SK-N-SH (cell line): ENCODE measurements around the gene PLEKHM1. TPM values are rescaled to one million over a fixed set of nuclear protein-coding genes. Genes with fewer than 3 reads are reported as not detected.

Experiments used
- CTCF ChIA-PET: fragments of 300-600, 350-600 bp; formaldehyde crosslinking; extraction: SDS; loops from one replicate; lab custom pipeline; 2021; lab: Yijun Ruan, JAX
- POLR2A ChIA-PET: fragments of 350-600 bp; sonication (Branson Sonifier 250); formaldehyde crosslinking; extraction: SDS; loops from one replicate; lab custom pipeline; 2020; ENCODE audit warnings: antibody characterized with exemption, inconsistent platforms; lab: Yijun Ruan, JAX
- DNase-seq: peaks from one replicate; pipeline ENCODE4 v3.0.0; 2012
- H2AFZ ChIP-seq: fragments of 200-600 bp; sonication (generic); 2 replicates; pipeline ENCODE4 v1.8.1; 2016; ENCODE audit warnings: antibody characterized with exemption, mild to moderate bottlenecking, low read depth
- H3F3A ChIP-seq: fragments of 200-600 bp; sonication (generic); replicated peaks from 2 replicates; pipeline ENCODE3; 2016; ENCODE audit warnings: antibody characterized with exemption, mild to moderate bottlenecking; ENCODE audit not compliant: insufficient read depth
- H3K27ac ChIP-seq, 2 experiments: fragments of 200-500 bp in 1 of 2; fragments of 200-600 bp in 1 of 2; sonication (Bioruptor generic) in 1 of 2; sonication (generic), shearing (Covaris generic) in 1 of 2; 2 replicates each; pipeline versions ENCODE4 v1.5.1 to v1.6.1; 2014 to 2016; ENCODE audit warnings: low read depth in 2 of 2, inconsistent platforms in 1 of 2, low read length in 1 of 2, mild to moderate bottlenecking in 1 of 2, mixed read lengths in 1 of 2
- H3K27me3 ChIP-seq: fragments of 200-600 bp; sonication (generic), shearing (Covaris generic); 2 replicates; pipeline ENCODE4 v1.6.1; 2016; ENCODE audit warnings: mixed run types; ENCODE audit not compliant: insufficient read depth
- H3K36me3 ChIP-seq, 2 experiments: fragments of 200-500 bp in 1 of 2; fragments of 200-600 bp in 1 of 2; sonication (Bioruptor generic) in 1 of 2; sonication (generic) in 1 of 2; replicated peaks in 1 of 2; 2 replicates each; pipeline versions ENCODE3 to v1.5.1; 2014 to 2016; ENCODE audit warnings: low read length in 1 of 2, mild to moderate bottlenecking in 1 of 2; ENCODE audit not compliant: insufficient read depth in 2 of 2, control insufficient read depth in 1 of 2
- H3K4me1 ChIP-seq, 2 experiments: fragments of 200-500 bp in 1 of 2; fragments of 200-600 bp in 1 of 2; sonication (Bioruptor generic) in 1 of 2; sonication (generic), shearing (Covaris generic) in 1 of 2; 2 replicates each; pipeline versions ENCODE4 v1.5.1 to v1.6.1; 2014 to 2016; ENCODE audit warnings: low read depth in 1 of 2, low read length in 1 of 2, mixed run types in 1 of 2; ENCODE audit not compliant: insufficient read depth in 2 of 2, control insufficient read depth in 1 of 2
- H3K4me2 ChIP-seq: fragments of 200-600 bp; sonication (generic), shearing (Covaris generic); 2 replicates; pipeline ENCODE4 v1.6.1; 2017; ENCODE audit warnings: mixed run types
- H3K4me3 ChIP-seq, 2 experiments: fragments of 200-500 bp in 1 of 2; fragments of 200-600 bp in 1 of 2; sonication (Bioruptor generic) in 1 of 2; sonication (generic), shearing (Covaris generic) in 1 of 2; 2 replicates each; pipeline versions ENCODE4 v1.5.1 to v1.8.1; 2014 to 2016; ENCODE audit warnings: low read depth in 2 of 2, inconsistent platforms in 1 of 2, low read length in 1 of 2, mild to moderate bottlenecking in 1 of 2, mixed read lengths in 1 of 2, moderate library complexity in 1 of 2
- H3K79me2 ChIP-seq: fragments of 200-600 bp; sonication (generic); 2 replicates; pipeline ENCODE4 v1.8.1; 2017; ENCODE audit warnings: mild to moderate bottlenecking; ENCODE audit not compliant: insufficient read depth
- H3K9ac ChIP-seq: fragments of 200-600 bp; sonication (generic); 2 replicates; pipeline ENCODE4 v1.6.1; 2017; ENCODE audit warnings: mixed run types
- H3K9me2 ChIP-seq: fragments of 200-600 bp; sonication (generic); 2 replicates; pipeline ENCODE4 v1.6.1; 2017; ENCODE audit warnings: mixed run types
- H3K9me3 ChIP-seq: fragments of 200-600 bp; sonication (generic); 2 replicates; pipeline ENCODE4 v1.6.1; 2017; ENCODE audit warnings: mixed run types, mild to moderate bottlenecking, moderate library complexity
- H4K20me1 ChIP-seq: fragments of 200-600 bp; sonication (generic); 2 replicates; pipeline ENCODE4 v1.6.1; 2017; ENCODE audit warnings: mild to moderate bottlenecking, mixed run types; ENCODE audit not compliant: insufficient read depth
- FOXJ3 ChIP-seq: sonication (generic); formaldehyde crosslinking; IDR thresholded peaks from 2 replicates; pipeline ENCODE4 v1.5.1; 2020; ENCODE audit warnings: mild to moderate bottlenecking, missing genetic modification reagents
- FOXM1 ChIP-seq: IDR thresholded peaks from 2 replicates; pipeline ENCODE4 v1.4.0; 2012; ENCODE audit warnings: low read depth, mild to moderate bottlenecking
- MEF2A ChIP-seq: IDR thresholded peaks from 2 replicates; pipeline ENCODE4 v1.4.0; 2012; ENCODE audit warnings: low read depth, borderline replicate concordance
- RAD21 ChIP-seq: IDR thresholded peaks from 2 replicates; pipeline ENCODE4 v1.6.1; 2012; ENCODE audit warnings: mild to moderate bottlenecking, low read length
- RXRA ChIP-seq: IDR thresholded peaks from 2 replicates; pipeline ENCODE4 v1.4.0; 2012; ENCODE audit warnings: low read depth, mild to moderate bottlenecking, borderline replicate concordance
- TAF1 ChIP-seq: IDR thresholded peaks from 2 replicates; pipeline ENCODE4 v1.6.1; 2012; ENCODE audit warnings: low read depth, mild to moderate bottlenecking, low read length, moderate library complexity, borderline replicate concordance
- TCF12 ChIP-seq: IDR thresholded peaks from 2 replicates; pipeline ENCODE4 v1.4.0; 2012
- TEAD4 ChIP-seq: IDR thresholded peaks from 2 replicates; pipeline ENCODE4 v1.4.0; 2012; ENCODE audit warnings: mild to moderate bottlenecking, borderline replicate concordance; ENCODE audit not compliant: insufficient read depth
- USF1 ChIP-seq: IDR thresholded peaks from 2 replicates; pipeline ENCODE4 v1.4.0; 2012; ENCODE audit warnings: low read depth, borderline replicate concordance
- USF2 ChIP-seq: fragments of 150-350 bp; IDR thresholded peaks from 2 replicates; pipeline ENCODE4 v1.6.1; 2017; ENCODE audit warnings: antibody characterized with exemption, low read length, low read depth, borderline replicate concordance
- YY1 ChIP-seq: IDR thresholded peaks from 2 replicates; pipeline ENCODE4 v1.4.0; 2012; ENCODE audit warnings: low read depth, mild to moderate bottlenecking
- ZBTB33 ChIP-seq: IDR thresholded peaks from 2 replicates; pipeline ENCODE4 v1.4.0; 2012; ENCODE audit warnings: low read depth, borderline replicate concordance
- WGBS: methylation state at CpG from one replicate; pipeline ENCODE4 v1.1.6; 2017; ENCODE audit warnings: low lambda C conversion rate; 5-methylcytosine and 5-hydroxymethylcytosine counted together
- polyA plus RNA-seq, 3 experiments: library from polyadenylated mRNA; depleted of rRNA; stranded (reverse); fragments of >200 nt; gene quantifications; 2 replicates each; pipeline ENCODE4 v1.2.3, GENCODE V29; 2012
- TF ChIP-seq, protein P1 (sequence below): IDR thresholded peaks from 2 replicates; pipeline ENCODE4 v1.6.1; 2012; ENCODE audit warnings: mild to moderate bottlenecking, low read depth, low read length, moderate library complexity

PLEKHM1 gene
- polyA plus RNA-seq, 1 of the 3 experiments (the other 2 are of a cell fraction), result 12.3 TPM

DNA sequence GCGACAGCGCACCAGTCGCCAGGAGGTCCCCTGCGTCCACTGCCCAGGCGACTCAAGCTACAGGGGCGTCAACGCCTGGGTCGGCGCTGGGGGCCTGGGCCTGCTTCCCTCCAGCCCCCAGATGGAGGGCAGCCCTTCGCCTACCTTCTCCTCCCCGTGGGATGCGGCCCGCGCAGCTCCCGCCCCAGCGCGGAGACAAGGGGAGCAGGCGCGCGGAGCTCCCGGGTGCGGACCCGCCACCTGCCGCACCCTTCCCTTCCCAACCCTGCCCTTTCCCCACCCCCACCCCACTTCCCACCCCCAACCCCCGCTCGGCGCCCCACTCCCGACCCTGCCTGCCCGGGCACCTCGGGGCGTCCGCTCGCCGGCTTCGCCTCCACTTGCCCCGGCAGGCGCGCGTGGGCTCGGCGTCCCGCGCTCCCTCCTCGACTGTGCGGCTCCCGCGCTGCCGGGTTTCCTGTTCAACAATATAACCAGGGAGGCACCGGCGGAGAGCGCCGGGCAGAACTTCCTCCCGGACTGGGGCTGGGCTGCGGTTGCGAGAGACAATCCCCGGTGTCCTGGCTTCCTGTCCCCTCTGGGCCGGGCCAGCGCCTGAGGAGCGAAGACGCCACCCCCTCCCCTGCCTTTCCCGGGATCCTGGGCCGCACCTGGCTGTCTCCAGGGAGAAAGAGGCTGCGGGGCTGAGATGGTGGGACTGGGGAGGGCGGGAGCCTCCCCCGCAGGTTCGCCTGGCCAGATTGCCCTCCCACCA lies 57.9 kb downstream of the PLEKHM1 start, which contains the start of gene ARHGAP27:
ARHGAP27 (minus strand) TSS at position 466 of the 754 bp plus-strand sequence. CDS start 2,591 bp downstream, outside the sequence.
- 36% methylated on average over 20 of the region's 66 CpGs for WGBS
- TF ChIP-seq TAF1 (no peak), YY1 (no peak), ZBTB33 (no peak)
- Histone ChIP-seq H3K79me2 (no peaks in the 10 kb centered on the region), H3K9ac (peak within 1 kb of the TSS; percentile 43; the same call in 1 of the 2 replicates), H3K27ac (peak within 1 kb of the TSS in 1 of 2 experiments; percentile 47; a peak in 1 of 4 replicates), H3K9me3 (no peaks in the 10 kb centered on the region), H3F3A (no peaks in the 10 kb centered on the region), H3K9me2 (no peaks in the 10 kb centered on the region), H3K4me1 (peaks cover 0 to 42% of the 10 kb centered on the region in 2 experiments; a peak in 1 of 4 replicates), H3K36me3 (peaks cover 0 to 5% of the 10 kb centered on the region in 2 experiments), H2AFZ (peak within 1 kb of the TSS; percentile 74), H4K20me1 (no peaks in the 10 kb centered on the region), H3K4me2 (peak within 1 kb of the TSS; percentile 87), H3K27me3 (no peaks in the 10 kb centered on the region), H3K4me3 (peak within 1 kb of the TSS; percentile 61 to 62)
- POLR2A ChIA-PET, result interaction anchor here (0.6 kb wide), 1 partner anchor 299 kb away, joined by 4 read pairs; no protein-coding TSS in a partner anchor
- CTCF ChIA-PET, result no interaction called here
- DNase-seq, result peak; percentile 72

- Histone ChIP-seq H3K4me2 (peak overlapping the region; percentile 87), H2AFZ (peak overlapping the region; percentile 74), H3K9me2 (no peaks in the 10 kb centered on the region), H3K27ac (peak overlapping the region in 1 of 2 experiments; percentile 47; a peak in 1 of 4 replicates), H3K9ac (peak overlapping the region; percentile 43; the same call in 1 of the 2 replicates), H3K27me3 (no peaks in the 10 kb centered on the region), H3K4me1 (peaks cover 0 to 35% of the 10 kb centered on the region in 2 experiments; a peak in 1 of 4 replicates), H3K79me2 (no peaks in the 10 kb centered on the region), H3K9me3 (no peaks in the 10 kb centered on the region), H3K36me3 (peaks cover 0 to 5% of the 10 kb centered on the region in 2 experiments), H3K4me3 (peak overlapping the region; percentile 61 to 62), H4K20me1 (no peaks in the 10 kb centered on the region), H3F3A (no peaks in the 10 kb centered on the region)
- ChIA-PET POLR2A (no interaction called here), CTCF (interaction anchor here (0.7 to 1.5 kb wide), 5 partner anchors 36 to 400 kb away, joined by 3 to 8 read pairs (median 3); no protein-coding TSS in a partner anchor)
- whole genome bisulfite sequencing, result 4% methylated on average over 36 of the region's 64 CpGs
- DNase-seq, result peak; percentile 92
- TF ChIP-seq RXRA, result no peak
- TF ChIP-seq, protein P1, sequence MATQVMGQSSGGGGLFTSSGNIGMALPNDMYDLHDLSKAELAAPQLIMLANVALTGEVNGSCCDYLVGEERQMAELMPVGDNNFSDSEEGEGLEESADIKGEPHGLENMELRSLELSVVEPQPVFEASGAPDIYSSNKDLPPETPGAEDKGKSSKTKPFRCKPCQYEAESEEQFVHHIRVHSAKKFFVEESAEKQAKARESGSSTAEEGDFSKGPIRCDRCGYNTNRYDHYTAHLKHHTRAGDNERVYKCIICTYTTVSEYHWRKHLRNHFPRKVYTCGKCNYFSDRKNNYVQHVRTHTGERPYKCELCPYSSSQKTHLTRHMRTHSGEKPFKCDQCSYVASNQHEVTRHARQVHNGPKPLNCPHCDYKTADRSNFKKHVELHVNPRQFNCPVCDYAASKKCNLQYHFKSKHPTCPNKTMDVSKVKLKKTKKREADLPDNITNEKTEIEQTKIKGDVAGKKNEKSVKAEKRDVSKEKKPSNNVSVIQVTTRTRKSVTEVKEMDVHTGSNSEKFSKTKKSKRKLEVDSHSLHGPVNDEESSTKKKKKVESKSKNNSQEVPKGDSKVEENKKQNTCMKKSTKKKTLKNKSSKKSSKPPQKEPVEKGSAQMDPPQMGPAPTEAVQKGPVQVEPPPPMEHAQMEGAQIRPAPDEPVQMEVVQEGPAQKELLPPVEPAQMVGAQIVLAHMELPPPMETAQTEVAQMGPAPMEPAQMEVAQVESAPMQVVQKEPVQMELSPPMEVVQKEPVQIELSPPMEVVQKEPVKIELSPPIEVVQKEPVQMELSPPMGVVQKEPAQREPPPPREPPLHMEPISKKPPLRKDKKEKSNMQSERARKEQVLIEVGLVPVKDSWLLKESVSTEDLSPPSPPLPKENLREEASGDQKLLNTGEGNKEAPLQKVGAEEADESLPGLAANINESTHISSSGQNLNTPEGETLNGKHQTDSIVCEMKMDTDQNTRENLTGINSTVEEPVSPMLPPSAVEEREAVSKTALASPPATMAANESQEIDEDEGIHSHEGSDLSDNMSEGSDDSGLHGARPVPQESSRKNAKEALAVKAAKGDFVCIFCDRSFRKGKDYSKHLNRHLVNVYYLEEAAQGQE, result no peak
- TF ChIP-seq FOXM1, result no peak
- TF ChIP-seq RAD21, result no peak
- no peak for TF ChIP-seq TCF12
- no peak for TF ChIP-seq MEF2A
- no peak for TF ChIP-seq FOXJ3
- TF ChIP-seq USF1, result no peak
- no peak for TF ChIP-seq YY1
- TF ChIP-seq TAF1, result no peak
- no peak for TF ChIP-seq USF2
- no peak for TF ChIP-seq TEAD4
These were observed 58.8 kb downstream of the PLEKHM1 start for GRCh38 chr17:45431531-45432404.
